ENCODE measurements around the gene MGARP.

GRCh38 chr4:139278912-139279759 is 889 bp downstream of the MGARP start:
- no peak for TF ChIP-seq GATA2 (IDR thresholded peaks at IDR 0.05; ENCODE audit: low read depth, low read length)
- no peak for TF ChIP-seq GATA3 (IDR thresholded peaks at IDR 0.05; ENCODE audit: low read depth, low read length)

Data from SH-SY5Y (cell line).